H9 (cell line): Measurements from ENCODE around the gene JPH2. TPM values are rescaled to one million over a fixed set of nuclear protein-coding genes. Genes with fewer than 3 reads are reported as not detected.

Source experiments
- DNase-seq: peaks from one replicate; pipeline ENCODE4 v3.0.0-alpha.2; 2017
- H2AFZ ChIP-seq: one replicate; pipeline ENCODE4 v1.6.1; 2013; ENCODE audit warnings: mild to moderate bottlenecking, low read length, control low read depth, moderate library complexity
- H2AK5ac ChIP-seq: 2 replicates; pipeline ENCODE4 v1.6.1; 2013; ENCODE audit warnings: low read length, control low read depth, mixed read lengths; ENCODE audit not compliant: insufficient read length
- H2BK120ac ChIP-seq: one replicate; pipeline ENCODE4 v1.6.1; 2013; ENCODE audit warnings: low read depth, mild to moderate bottlenecking, low read length, control low read depth, inconsistent platforms; ENCODE audit not compliant: poor library complexity, severe bottlenecking
- H2BK12ac ChIP-seq: 2 replicates; pipeline ENCODE4 v1.6.1; 2013; ENCODE audit warnings: low read length, control low read depth, mixed read lengths, low read depth; ENCODE audit not compliant: insufficient read length
- H2BK15ac ChIP-seq: 2 replicates; pipeline ENCODE4 v1.6.1; 2013; ENCODE audit warnings: low read depth, low read length, control low read depth
- H2BK20ac ChIP-seq: one replicate; pipeline ENCODE4 v1.6.1; 2013; ENCODE audit warnings: low read depth, mild to moderate bottlenecking, low read length, control low read depth, inconsistent platforms; ENCODE audit not compliant: poor library complexity, severe bottlenecking
- H2BK5ac ChIP-seq: 2 replicates; pipeline ENCODE4 v1.6.1; 2013; ENCODE audit warnings: low read length, control low read depth, mixed read lengths; ENCODE audit not compliant: insufficient read length
- H3K14ac ChIP-seq: 2 replicates; pipeline ENCODE4 v1.6.1; 2013; ENCODE audit warnings: low read length, control low read depth; ENCODE audit not compliant: insufficient read depth
- H3K18ac ChIP-seq: 2 replicates; pipeline ENCODE4 v1.6.1; 2013; ENCODE audit warnings: low read depth, mild to moderate bottlenecking, mixed read lengths, low read length, control low read depth; ENCODE audit not compliant: insufficient read length
- H3K23ac ChIP-seq: 2 replicates; pipeline ENCODE4 v1.6.1; 2013; ENCODE audit warnings: low read length, control low read depth, mixed read lengths, low read depth; ENCODE audit not compliant: insufficient read length
- H3K23me2 ChIP-seq: 2 replicates; pipeline ENCODE4 v1.6.1; 2013; ENCODE audit warnings: low read depth, mild to moderate bottlenecking, mixed read lengths, low read length, control low read depth; ENCODE audit not compliant: insufficient read length, poor library complexity, severe bottlenecking
- H3K27ac ChIP-seq: 2 replicates; pipeline ENCODE4 v1.5.1; 2013; ENCODE audit warnings: low read length, control low read depth, mixed read lengths, low read depth; ENCODE audit not compliant: insufficient read length
- H3K27me3 ChIP-seq: 2 replicates; pipeline ENCODE4 v1.6.1; 2013; ENCODE audit warnings: low read length, control low read depth, inconsistent platforms; ENCODE audit not compliant: insufficient read depth
- H3K4ac ChIP-seq: 2 replicates; pipeline ENCODE4 v1.6.1; 2013; ENCODE audit warnings: low read depth, mild to moderate bottlenecking, control low read depth, inconsistent platforms, low read length, moderate library complexity
- H3K4me1 ChIP-seq: 2 replicates; pipeline ENCODE4 v1.6.1; 2013; ENCODE audit warnings: low read length, control low read depth, inconsistent platforms; ENCODE audit not compliant: insufficient read depth
- H3K4me2 ChIP-seq: 2 replicates; pipeline ENCODE4 v1.6.1; 2013; ENCODE audit warnings: low read length, control low read depth, mixed read lengths; ENCODE audit not compliant: insufficient read length, insufficient read depth
- H3K56ac ChIP-seq: 2 replicates; pipeline ENCODE4 v1.6.1; 2013; ENCODE audit warnings: low read depth, mild to moderate bottlenecking, mixed read lengths, low read length, control low read depth; ENCODE audit not compliant: insufficient read length
- H3K79me1 ChIP-seq: 2 replicates; pipeline ENCODE4 v1.6.1; 2013; ENCODE audit warnings: low read depth, mild to moderate bottlenecking, moderate library complexity, low read length, control low read depth, inconsistent platforms; ENCODE audit not compliant: insufficient read depth, poor library complexity, severe bottlenecking
- H3K79me2 ChIP-seq: 2 replicates; pipeline ENCODE4 v1.6.1; 2013; ENCODE audit warnings: low read length, control low read depth, inconsistent platforms; ENCODE audit not compliant: insufficient read depth
- H3K9ac ChIP-seq: 2 replicates; pipeline ENCODE4 v1.6.1; 2013; ENCODE audit warnings: low read length, control low read depth, mixed read lengths; ENCODE audit not compliant: insufficient read length; ENCODE audit errors: extremely low read depth
- H3K9me3 ChIP-seq: one replicate; pipeline ENCODE4 v1.6.1; 2013; ENCODE audit warnings: low read depth, low read length, inconsistent platforms; ENCODE audit not compliant: control insufficient read depth
- H3T11ph ChIP-seq: one replicate; pipeline ENCODE4 v1.6.1; 2013; ENCODE audit warnings: mild to moderate bottlenecking, low read length, control low read depth, inconsistent platforms
- H4K20me1 ChIP-seq: one replicate; pipeline ENCODE4 v1.6.1; 2013; ENCODE audit not compliant: control insufficient read depth, insufficient read length, insufficient read depth
- H4K5ac ChIP-seq: 2 replicates; pipeline ENCODE4 v1.6.1; 2013; ENCODE audit warnings: low read depth, mild to moderate bottlenecking, mixed read lengths, low read length, control low read depth; ENCODE audit not compliant: insufficient read length
- H4K8ac ChIP-seq: replicated peaks from 2 replicates; pipeline ENCODE4 v1.6.1; 2013; ENCODE audit warnings: low read length, control low read depth, mixed read lengths, low read depth; ENCODE audit not compliant: insufficient read length
- H4K91ac ChIP-seq: 2 replicates; pipeline ENCODE4 v1.6.1; 2013; ENCODE audit warnings: low read depth, mild to moderate bottlenecking, moderate library complexity, mixed read lengths, low read length, control low read depth; ENCODE audit not compliant: insufficient read length
- H3K27ac Mint-ChIP-seq, 3 experiments: 2 replicates in 2 of 3; 3 replicates in 1 of 3; pipeline ENCODE4 v1.8.0; 2020 to 2021; ENCODE audit warnings: mixed read lengths in 3 of 3, mild to moderate bottlenecking in 1 of 3, moderate library complexity in 1 of 3
- H3K27me3 Mint-ChIP-seq: 2 replicates; pipeline ENCODE4 v1.8.0; 2021; ENCODE audit warnings: low read depth, mild to moderate bottlenecking, moderate library complexity, mixed read lengths
- H3K36me3 Mint-ChIP-seq, 3 experiments: 2 replicates in 2 of 3; 3 replicates in 1 of 3; pipeline ENCODE4 v1.8.0; 2020 to 2021; ENCODE audit warnings: low read depth in 3 of 3, mixed read lengths in 3 of 3; ENCODE audit not compliant: insufficient read depth in 1 of 3
- H3K4me1 Mint-ChIP-seq, 2 experiments: 2 replicates each; pipeline ENCODE4 v1.8.0; 2020; ENCODE audit warnings: mixed read lengths in 2 of 2
- H3K4me3 Mint-ChIP-seq, 2 experiments: 2 replicates in 1 of 2; 3 replicates in 1 of 2; pipeline ENCODE4 v1.8.0; 2020 to 2021; ENCODE audit warnings: mild to moderate bottlenecking in 2 of 2, mixed read lengths in 2 of 2, moderate library complexity in 1 of 2
- H3K9me3 Mint-ChIP-seq, 2 experiments: 2 replicates in 1 of 2; 3 replicates in 1 of 2; pipeline ENCODE4 v1.8.0; 2020; ENCODE audit warnings: mild to moderate bottlenecking in 2 of 2, mixed read lengths in 2 of 2, moderate library complexity in 1 of 2
- CTCF ChIP-seq: fragments of 200-600 bp; sonication (generic); conservative IDR thresholded peaks from 3 replicates; pipeline ENCODE4 v1.8.0; 2021; ENCODE audit warnings: antibody characterized with exemption, mild to moderate bottlenecking
- WGBS: extraction: QIAGEN DNeasy Blood & Tissue Kit; methylation state at CpG from one replicate; pipeline ENCODE4 v1.1.7; 2013; ENCODE audit warnings: missing lambda C conversion rate, low lambda C conversion rate, mixed read lengths; ENCODE audit not compliant: insufficient read length; ENCODE audit errors: extremely low coverage; 5-methylcytosine and 5-hydroxymethylcytosine counted together
- total RNA-seq: library from RNA; stranded (reverse); gene quantifications from 2 replicates; pipeline ENCODE4 v1.2.1, GENCODE V29; 2021

The JPH2 gene
- total RNA-seq, 1 experiment from 2014 or later = 0.31 TPM

GRCh38 chr20:44151621-44152416 lies 35.2 kb downstream of the JPH2 start:
- Histone ChIP-seq H2BK120ac (no peak overlapping the region), H3K27ac (no peak overlapping the region), H3K4me1 (no peaks in the 10 kb centered on the region), H3K23me2 (no peaks in the 10 kb centered on the region), H3K4me2 (no peak overlapping the region), H4K5ac (no peak overlapping the region), H3K18ac (no peak overlapping the region), H4K20me1 (no peaks in the 10 kb centered on the region), H2BK5ac (no peak overlapping the region), H3K14ac (no peak overlapping the region), H2BK12ac (no peak overlapping the region), H4K91ac (no peak overlapping the region), H3K4ac (no peak overlapping the region), H3T11ph (no peak overlapping the region), H3K27me3 (no peaks in the 10 kb centered on the region), H2BK15ac (no peak overlapping the region), H2AFZ (no peak overlapping the region), H2AK5ac (no peak overlapping the region), H3K79me2 (no peaks in the 10 kb centered on the region), H3K23ac (no peak overlapping the region), H3K79me1 (no peaks in the 10 kb centered on the region), H3K9ac (no peak overlapping the region), H3K56ac (no peak overlapping the region), H4K8ac (no peak overlapping the region), H3K9me3 (no peaks in the 10 kb centered on the region), H2BK20ac (no peak overlapping the region)
- H3K4me3 Mint-ChIP-seq = no peak overlapping the region
- no CpG with 5 or more reads among the region's 14 CpGs for WGBS
- DNase-seq = no peak
- TF ChIP-seq CTCF = no peak
- no peak overlapping the region; a peak in 1 of 7 replicates for H3K27ac Mint-ChIP-seq
- no peaks in the 10 kb centered on the region; the same call in 1 of the 2 replicates for H3K27me3 Mint-ChIP-seq
- peaks cover 0 to 4% of the 10 kb centered on the region in 2 experiments; a peak in 1 of 4 replicates for H3K4me1 Mint-ChIP-seq
- no peaks in the 10 kb centered on the region; a peak in 1 of 5 replicates for H3K9me3 Mint-ChIP-seq
- H3K36me3 Mint-ChIP-seq = no peaks in the 10 kb centered on the region
